HCT116 (cell line): ENCODE results near the gene PRICKLE2.

Experiments
- CTCF ChIP-seq, 3 experiments: fragments of 200-600 bp in 1 of 3; sonication (generic) in 1 of 3; IDR thresholded peaks in 2 of 3; conservative IDR thresholded peaks in 1 of 3; 2 replicates each; pipeline ENCODE4 v1.5.1; 2012 to 2017; ENCODE audit warnings: low read depth in 2 of 3, low read length in 2 of 3, antibody characterized with exemption in 1 of 3, borderline replicate concordance in 1 of 3, control low read depth in 1 of 3, mild to moderate bottlenecking in 1 of 3, mixed read lengths in 1 of 3, mixed run types in 1 of 3, moderate library complexity in 1 of 3; ENCODE audit not compliant: insufficient read depth in 1 of 3
- EGR1 ChIP-seq: IDR thresholded peaks from 2 replicates; pipeline ENCODE4 v1.6.1; 2012; ENCODE audit warnings: low read depth
- EZH2 ChIP-seq: fragments of 200-600 bp; sonication (generic); IDR thresholded peaks from 2 replicates; pipeline ENCODE4 v1.6.1; 2017; ENCODE audit warnings: antibody characterized with exemption, mixed run types
- EZH2phosphoT487 ChIP-seq: fragments of 200-600 bp; IDR thresholded peaks from 2 replicates; pipeline ENCODE4 v1.6.1; 2018; ENCODE audit warnings: antibody characterized with exemption, borderline replicate concordance
- FOSL1 ChIP-seq: IDR thresholded peaks from 2 replicates; pipeline ENCODE4 v1.6.1; 2012; ENCODE audit warnings: low read depth
- POLR2A ChIP-seq: IDR thresholded peaks from 2 replicates; pipeline ENCODE4 v1.7.0; 2011; ENCODE audit warnings: borderline replicate concordance; ENCODE audit not compliant: insufficient read depth, insufficient read length; ENCODE audit errors: extremely low read depth
- POLR2AphosphoS5 ChIP-seq: IDR thresholded peaks from 2 replicates; pipeline ENCODE4 v1.6.1; 2011; ENCODE audit warnings: mild to moderate bottlenecking, low read depth, low read length, moderate library complexity
- RAD21 ChIP-seq: IDR thresholded peaks from 2 replicates; pipeline ENCODE4 v1.6.1; 2012; ENCODE audit warnings: low read depth, mild to moderate bottlenecking
- SIN3A ChIP-seq: IDR thresholded peaks from 2 replicates; pipeline ENCODE4 v1.6.1; 2012; ENCODE audit warnings: low read depth
- SP1 ChIP-seq: IDR thresholded peaks from 2 replicates; pipeline ENCODE4 v1.6.1; 2012; ENCODE audit warnings: low read depth
- SRF ChIP-seq: IDR thresholded peaks from 2 replicates; pipeline ENCODE4 v1.6.1; 2012; ENCODE audit warnings: low read depth
- YY1 ChIP-seq: IDR thresholded peaks from 2 replicates; pipeline ENCODE4 v1.6.1; 2011; ENCODE audit warnings: low read length, low read depth, moderate library complexity, mild to moderate bottlenecking; ENCODE audit not compliant: insufficient replicate concordance; ENCODE audit errors: extremely low read depth
- ZNF274 ChIP-seq: fragments of 200-500 bp; sonication (Bioruptor generic); IDR thresholded peaks from 2 replicates; pipeline ENCODE4 v1.6.1; 2014; ENCODE audit warnings: mild to moderate bottlenecking, low read depth, low read length, inconsistent platforms

- TF ChIP-seq SRF (no peak), EZH2 (no peak), CTCF (IDR thresholded peaks at IDR 0.05 in 2 of 3, conservative IDR thresholded peaks at IDR 0.05 in 1 of 3; ENCODE audit: borderline replicate concordance in 1 of 3, insufficient read depth in 1 of 3, low read depth in 2 of 3, low read length in 2 of 3) (no peak), SIN3A (no peak), EGR1 (no peak), FOSL1 (no peak), POLR2AphosphoS5 (no peak), YY1 (no peak), RAD21 (no peak), ZNF274 (no peak), POLR2A (no peak), SP1 (no peak), EZH2phosphoT487 (no peak)
Measured at GRCh38 chr3:64203216-64203615, 22.1 kb downstream of the PRICKLE2 start.
